T-helper 1 cell treated with Interleukin-12 subunit alpha and Interleukin-12 subunit beta and Interleukin-4 antibody, amounts not matched to agents 30 ng/mL and 1 ng/mL, for 36 hours (primary cell): ENCODE data around the gene SRMS. TPM values are rescaled to one million over a fixed set of nuclear protein-coding genes. Genes with fewer than 3 reads are reported as not detected.

Source experiments
- intact Hi-C: fragments of 100-400 bp; cut with micrococcal nuclease; formaldehyde crosslinking; loops from one replicate; pipeline ENCODE4 v1.15.1; 2024
- total RNA-seq: library from RNA; stranded (reverse); gene quantifications from 2 replicates; pipeline ENCODE4 v1.2.3, GENCODE V29; 2022

The SRMS gene
- total RNA-seq, 1 donor from 2014 or later: not detected

DNA sequence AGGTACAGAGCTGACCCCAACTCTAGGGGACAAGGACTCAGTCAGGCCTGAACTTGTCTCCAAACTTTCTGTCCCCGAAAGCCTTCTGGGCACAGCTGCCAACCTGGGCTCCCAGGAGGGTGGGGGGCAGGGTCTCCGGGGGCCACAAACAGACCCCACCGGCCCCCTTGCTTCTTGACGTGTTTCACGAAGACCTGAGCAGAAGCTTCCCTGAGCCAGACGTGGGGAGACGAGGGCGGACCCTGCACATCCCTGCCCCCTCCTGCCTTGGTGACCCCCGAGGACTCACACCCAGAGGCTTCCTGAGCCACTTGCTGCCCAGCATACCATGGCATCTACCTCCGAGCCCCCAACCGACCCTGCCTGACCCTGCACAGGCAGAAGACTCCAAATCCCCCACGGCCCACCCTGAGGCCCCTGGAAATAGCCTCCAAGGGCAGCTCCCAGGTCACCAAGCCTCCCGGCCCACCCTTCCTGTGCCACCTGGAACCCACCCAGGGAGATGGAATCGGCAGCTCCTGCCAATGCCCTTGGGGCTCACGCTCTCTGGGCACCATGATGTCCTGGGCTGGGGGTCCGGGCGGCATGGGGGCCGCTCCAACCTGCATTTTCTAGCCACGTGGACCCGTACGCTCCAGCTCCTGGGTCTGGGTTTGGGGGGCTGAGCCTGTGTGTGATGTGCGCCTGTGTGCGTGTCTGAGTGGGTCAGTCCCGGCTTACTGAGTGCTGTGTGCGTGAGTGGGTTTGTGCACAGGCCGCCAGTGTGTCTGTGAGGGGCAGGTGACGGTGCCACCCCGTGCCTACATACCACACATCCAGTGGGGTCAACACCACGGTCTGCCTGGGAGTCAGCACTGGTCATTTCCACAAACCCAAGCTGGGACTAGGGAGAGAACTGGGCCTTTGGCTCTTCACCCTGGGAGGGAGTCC, 7.8 kb downstream of the SRMS start:
- intact Hi-C loops: loop anchor here (2.0 to 5.0 kb wide), 4 partner anchors 258 to 543 kb away; partner anchors contain the start of genes LKAAEAR1 and OPRL1

DNA sequence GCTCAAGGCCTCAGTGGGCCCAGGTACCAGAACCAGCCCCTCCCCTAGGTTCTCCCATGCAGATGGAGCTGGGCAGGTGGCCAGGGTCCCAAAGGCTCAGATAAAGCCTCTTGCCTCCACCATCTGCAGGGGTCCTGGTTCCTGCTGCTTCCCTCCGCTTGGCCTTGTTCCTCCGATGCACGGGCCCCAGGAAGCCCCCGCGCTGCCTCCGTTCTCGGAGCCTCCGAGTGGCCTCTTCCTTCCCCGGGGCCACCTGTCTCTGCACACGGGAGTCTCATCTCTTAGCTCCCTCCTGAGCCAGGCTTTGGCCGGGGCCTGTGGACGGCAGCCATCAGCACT, 8.5 kb downstream of the SRMS start:
- intact Hi-C loops: loop anchor here (2.0 to 5.0 kb wide), 4 partner anchors 258 to 543 kb away; partner anchors contain the start of genes LKAAEAR1 and OPRL1

DNA sequence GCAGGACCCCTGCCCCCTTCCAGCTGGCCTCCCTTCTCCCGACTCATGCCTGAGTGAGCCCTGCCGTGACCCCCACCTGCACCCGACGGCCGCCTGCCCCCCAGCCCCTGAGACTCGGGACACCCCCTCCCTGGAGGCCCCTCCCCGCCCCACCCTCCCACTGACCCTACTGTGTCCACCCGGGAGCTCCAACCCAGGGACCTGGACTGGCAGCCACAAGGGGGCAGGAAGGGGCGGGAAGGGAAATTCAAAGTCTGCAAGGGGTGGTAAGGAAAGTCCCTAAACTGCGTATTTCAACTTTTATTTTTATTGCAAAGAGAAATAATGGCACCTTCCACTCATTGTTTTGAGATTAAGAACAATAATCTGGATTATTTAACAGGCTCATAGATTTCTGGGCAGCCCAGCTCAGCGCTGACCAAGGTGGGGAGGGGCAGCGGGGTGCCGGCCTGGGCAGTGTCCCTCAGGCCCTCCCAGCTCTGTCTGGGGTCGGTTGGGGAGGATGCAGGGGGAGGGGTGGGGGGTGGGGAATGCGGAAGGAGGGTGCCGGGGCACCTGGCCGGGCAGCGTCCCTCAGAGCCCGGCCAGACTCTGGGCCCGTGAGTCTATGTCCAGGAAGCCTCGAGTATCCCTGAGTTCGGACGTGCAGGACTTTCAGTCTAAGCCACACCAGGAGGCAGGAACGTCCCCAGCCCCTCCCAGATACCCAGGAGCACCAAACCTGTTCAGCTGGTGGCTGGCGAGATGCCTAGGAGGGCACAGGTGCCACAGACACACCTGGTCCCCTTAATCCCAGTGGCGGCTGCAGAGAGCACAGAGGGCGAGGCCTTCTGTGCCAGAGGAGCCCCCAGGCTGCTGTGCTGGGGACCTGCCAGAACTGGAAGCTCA, 9.1 kb downstream of the SRMS start:
- intact Hi-C loops: loop anchor here (1.0 to 5.0 kb wide), 9 partner anchors 42 to 544 kb away; partner anchors contain the start of genes LKAAEAR1 and OPRL1

- intact Hi-C loops: loop anchor here (1.0 to 5.0 kb wide), 15 partner anchors 16 to 545 kb away; partner anchors contain the start of genes LKAAEAR1, OPRL1, PPDPF and RTEL1
Observed at GRCh38 chr20:63537525-63538203, 9.9 kb downstream of the SRMS start.

GRCh38 chr20:63536997-63537524, 10.5 kb downstream of the SRMS start, which contains the start of gene PTK6:
PTK6 (minus strand) TSS chr20:63537376; CDS start chr20:63537314, 62 bp downstream.
- intact Hi-C loops: loop anchor here (1.0 to 5.0 kb wide), 9 partner anchors 16 to 545 kb away; partner anchors contain the start of genes LKAAEAR1, OPRL1, PPDPF and RTEL1

DNA sequence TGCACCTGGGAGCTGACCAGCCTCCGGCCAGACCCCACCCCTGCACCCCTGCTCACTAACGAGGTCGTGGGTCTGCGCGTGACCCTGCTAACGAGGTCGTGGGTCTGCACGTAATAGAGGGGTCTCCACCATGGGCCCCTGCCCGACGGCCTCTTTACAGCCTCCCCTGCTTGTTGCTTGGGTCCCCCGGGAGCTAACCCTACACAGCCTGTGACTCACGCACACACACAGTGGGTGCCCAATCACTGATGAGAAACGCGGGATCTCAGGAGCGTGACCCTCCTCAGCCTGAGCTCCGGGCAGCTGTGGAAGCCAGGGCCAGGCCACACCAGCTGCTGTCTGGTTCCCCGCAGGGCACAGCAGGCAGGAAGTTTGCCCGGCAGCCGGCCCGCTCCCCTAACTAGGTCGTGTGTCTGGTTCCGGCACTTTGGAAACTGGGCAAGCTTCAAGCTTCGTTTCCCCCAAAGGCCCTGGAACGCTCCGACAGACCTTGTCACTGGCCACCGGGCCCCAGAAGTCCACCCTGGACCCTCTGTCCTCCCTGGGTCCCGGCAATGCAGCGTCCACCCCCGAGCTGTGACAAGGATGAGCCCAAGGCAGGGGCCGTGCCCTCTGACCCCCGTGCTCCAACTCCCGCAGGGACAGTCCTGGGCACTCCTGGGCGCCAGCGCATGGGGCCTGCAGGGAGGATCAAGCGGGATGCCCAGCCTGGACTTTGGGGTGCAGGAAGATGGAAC, 11.1 kb downstream of the SRMS start:
- intact Hi-C loops: loop anchor here (2.0 to 5.0 kb wide), 4 partner anchors 44 to 546 kb away; partner anchors contain the start of genes LKAAEAR1 and OPRL1

- intact Hi-C loops: loop anchor here (5.0 kb wide), 3 partner anchors 262 to 547 kb away; partner anchors contain the start of genes LKAAEAR1 and OPRL1
Observed at GRCh38 chr20:63534831-63535651, 12.5 kb downstream of the SRMS start.

DNA sequence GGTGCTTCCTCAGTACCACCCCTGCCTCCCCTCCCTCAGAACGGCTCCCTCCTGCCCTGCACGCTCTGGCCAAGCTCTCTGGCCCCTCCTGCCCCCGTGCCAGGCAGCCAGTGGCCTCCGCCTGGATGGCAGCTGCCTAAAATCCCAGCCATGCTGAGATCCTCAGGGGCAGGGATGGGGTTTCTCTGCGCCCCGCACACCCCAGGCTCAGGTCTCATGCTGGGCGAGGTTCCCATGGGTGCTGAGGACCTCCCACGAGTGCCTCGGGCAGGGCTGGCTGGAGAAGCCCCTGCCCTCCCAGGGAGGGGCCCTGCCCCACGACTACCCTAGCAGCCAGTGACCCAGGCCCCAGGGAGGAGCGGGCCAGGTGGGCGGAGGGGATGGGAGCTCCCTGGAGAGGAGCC, 13.1 kb downstream of the SRMS start:
- intact Hi-C loops: no loop called here

DNA sequence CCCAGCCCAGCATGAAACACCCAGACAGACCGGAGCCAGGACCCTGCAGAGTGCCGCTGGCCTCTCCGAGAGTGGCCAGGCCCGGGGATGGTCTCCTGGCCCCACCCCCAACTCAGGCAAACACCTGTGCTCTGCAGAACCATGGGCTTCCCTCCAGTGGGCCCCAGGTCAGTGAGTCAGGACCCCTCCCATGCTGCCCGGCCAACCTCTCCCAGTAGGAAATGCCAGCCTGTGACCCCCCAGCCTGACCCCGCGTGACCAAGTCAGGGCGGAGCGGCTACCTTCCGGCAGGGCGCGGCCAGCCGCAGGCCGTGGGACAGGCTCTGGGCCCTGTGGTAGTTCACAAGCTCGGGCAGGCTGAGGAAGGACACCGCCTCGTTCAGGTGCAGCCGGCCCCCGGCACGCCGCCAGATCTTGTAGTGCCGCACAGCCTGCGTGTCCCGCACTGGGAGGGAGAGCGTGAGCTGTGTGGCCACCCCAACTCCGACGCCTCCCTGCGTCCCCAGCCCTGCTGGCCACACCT, 13.6 kb downstream of the SRMS start:
- intact Hi-C loops: no loop called here

DNA sequence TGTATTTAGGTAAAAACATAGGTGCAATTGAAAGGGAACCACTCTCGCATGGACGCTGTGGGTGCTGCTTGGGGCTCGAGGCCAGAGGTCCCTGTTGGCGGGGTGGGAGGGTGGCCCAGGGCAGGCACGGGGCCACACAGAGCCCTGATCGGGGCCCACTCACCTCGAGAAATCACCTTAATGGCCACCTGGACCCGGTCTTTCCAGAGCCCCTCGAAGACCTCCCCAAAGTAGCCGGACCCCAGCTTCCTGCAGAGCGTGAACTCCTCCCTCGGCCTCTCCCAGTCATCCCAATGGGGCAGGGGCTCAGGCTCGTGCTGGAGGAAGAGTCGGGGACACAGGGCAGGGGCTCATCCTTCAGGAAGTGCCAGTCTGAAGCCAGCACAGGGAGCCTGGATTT, 14.2 kb downstream of the SRMS start:
- intact Hi-C loops: no loop called here

DNA sequence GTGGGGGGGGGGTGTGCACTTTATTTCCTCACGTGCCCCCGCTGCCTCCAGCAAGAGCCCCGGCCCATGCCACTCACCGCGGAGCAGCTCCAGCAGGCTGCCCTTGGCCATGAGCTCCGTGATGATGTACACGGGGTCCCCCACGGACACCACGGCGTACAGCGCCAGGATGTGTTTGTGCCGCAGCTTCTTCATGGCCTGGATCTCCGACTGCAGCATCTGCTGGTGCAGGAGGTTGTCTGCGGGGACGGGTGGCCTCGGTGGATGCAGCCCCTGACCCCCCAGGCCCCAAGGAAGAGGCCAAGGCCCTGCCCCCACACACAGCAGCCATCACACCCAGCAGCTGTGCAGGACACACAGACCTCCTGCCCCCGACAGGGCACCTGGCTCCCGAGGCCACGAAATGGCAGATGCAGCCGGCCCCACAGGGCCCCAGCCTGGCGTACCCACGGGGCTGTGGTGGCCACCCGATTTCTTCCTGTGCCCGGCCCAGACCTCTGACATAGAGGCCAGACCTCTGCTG, 15.0 kb downstream of the SRMS start:
- intact Hi-C loops: no loop called here

DNA sequence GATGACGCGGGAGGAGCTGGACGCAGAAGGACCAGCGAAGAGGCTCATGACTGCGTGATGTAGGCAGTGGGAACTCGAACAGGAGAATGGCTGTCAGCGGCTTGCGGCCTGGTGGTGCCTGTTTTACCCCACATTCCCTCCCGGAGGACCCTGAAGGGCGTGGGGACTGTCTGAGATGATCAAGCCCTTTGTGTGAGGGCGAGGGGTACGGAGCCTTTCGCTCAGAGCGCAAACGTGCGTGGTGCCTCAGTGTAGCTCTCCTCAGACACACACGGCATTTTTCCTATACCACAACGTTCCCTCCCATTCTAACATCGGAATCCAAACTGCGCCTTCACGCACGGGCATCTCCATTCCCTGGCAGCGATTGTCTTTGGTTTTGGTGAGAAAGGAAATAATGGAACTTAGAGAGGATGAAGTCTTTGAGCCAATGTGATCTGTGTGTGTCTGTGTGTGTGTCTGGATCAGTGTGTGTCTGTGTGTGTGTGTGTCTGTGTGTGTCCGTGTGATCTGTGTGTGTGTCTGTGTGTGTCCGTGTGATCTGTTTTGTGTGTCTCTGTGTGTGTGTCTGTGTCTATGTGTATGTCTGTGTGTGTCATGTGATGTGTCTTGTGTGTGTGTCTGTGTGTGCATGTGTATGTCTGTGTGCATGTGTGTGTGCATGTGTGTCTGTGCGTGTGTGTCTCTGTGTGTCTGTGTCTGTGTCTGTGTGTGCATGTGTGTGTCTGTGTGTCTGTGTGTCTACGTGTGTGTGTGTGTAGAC, 15.7 kb downstream of the SRMS start:
- intact Hi-C loops: no loop called here

DNA sequence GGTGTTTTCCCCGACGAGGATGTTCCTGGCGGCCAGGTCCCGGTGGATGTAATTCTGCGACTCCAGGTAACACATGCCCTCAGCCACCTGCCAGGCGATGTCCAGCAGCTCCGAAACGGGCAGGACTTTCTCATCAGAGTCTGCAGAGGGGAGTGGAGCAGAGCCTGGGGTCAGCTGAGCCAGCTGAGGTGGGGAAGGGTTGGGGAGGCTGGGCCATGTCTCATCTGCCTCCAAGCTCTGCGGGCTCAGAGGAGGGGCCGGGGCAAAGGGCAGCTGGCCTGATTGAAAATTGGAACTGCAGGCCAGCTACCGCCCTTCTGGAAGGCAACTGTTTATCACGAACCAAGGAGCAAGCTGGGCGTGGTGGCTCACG, 16.8 kb downstream of the SRMS start:
- intact Hi-C loops: no loop called here

DNA sequence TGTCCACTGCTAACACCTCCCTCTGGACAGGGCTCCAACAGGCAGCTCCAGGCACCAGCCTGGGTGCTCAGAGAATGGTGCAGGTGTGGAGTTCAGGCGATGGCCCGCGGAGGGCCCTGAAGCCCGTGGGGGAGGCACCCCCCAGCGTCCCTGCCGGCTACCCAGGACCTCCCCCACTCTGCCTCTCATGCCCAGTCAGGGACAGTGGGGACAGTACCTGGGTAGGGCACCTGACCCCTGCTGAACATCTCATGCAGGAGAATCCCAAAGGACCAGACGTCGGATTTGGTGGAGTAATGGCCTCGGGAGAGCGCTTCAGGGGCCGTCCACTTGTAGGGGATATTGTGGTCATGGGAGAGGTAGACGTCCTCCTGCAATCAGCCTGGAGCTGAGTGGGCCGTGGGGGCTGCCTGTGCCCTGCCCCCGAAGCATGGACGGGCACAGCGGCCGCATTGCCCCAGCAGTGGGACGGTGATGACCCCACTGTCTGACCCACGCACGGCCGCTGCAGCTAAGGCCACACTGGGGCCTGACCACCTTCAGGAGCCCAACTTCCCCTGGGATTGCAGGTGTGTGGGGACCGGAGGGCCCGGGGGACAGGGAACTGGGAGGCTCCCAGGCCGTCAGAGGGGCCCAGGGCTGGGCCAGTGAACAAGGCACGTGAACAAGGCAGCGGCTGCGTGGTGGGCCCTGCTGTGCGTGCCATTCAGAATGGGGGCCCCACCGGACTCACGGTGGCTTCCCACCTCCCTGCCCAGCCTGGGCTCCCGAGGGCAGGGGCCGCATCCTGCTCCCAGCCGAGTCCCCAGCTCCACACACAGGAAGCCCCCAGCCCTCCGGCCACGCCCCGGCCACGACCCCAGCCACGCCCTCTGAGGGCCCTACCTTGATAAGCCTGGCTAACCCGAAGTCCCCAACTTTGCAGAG, 17.4 kb downstream of the SRMS start:
- intact Hi-C loops: no loop called here

GRCh38 chr20:63529180-63529860, 18.2 kb downstream of the SRMS start:
- intact Hi-C loops: no loop called here

DNA sequence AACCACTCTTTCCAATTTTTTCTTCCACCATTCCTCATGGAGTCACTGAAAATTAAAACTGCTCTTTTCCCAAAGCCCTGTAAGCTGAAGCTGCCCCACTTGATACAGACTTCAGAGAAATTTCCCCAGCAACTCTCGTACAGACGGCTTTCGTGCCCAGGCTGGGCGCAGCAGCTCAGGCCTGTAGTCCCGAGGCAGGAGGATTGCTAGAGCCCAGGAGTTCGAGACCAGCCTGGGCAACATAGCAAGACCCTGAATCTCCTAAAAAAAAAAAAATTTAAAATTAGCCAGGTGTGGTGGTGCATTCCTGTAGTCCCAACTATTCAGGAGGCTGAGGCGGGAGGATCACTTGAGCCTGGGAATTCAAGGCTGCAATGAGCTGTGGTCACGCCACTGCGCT, 20.4 kb downstream of the SRMS start:
- intact Hi-C loops: no loop called here
